BLaER1 (cell line): ENCODE data around the gene PAK4.
"Not testable (repeated sequence)": the region's sequence is repeated elsewhere in the genome, so short reads cannot be mapped to it uniquely, and the experiment has no call there.

Experiments
- H3K27ac ChIP-seq: shearing (Covaris generic); formaldehyde crosslinking; 2 replicates; pipeline ENCODE4 v1.8.1; 2022
- H3K27me3 ChIP-seq: shearing (Covaris generic); formaldehyde crosslinking; 2 replicates; pipeline ENCODE4 v1.8.1; 2022
- H3K36me3 ChIP-seq: shearing (Covaris generic); formaldehyde crosslinking; 2 replicates; pipeline ENCODE4 v1.8.1; 2022
- H3K4me1 ChIP-seq: shearing (Covaris generic); formaldehyde crosslinking; 2 replicates; pipeline ENCODE4 v1.8.1; 2022
- H3K4me2 ChIP-seq: shearing (Covaris generic); formaldehyde crosslinking; 2 replicates; pipeline ENCODE4 v1.8.1; 2022
- H3K4me3 ChIP-seq: shearing (Covaris generic); formaldehyde crosslinking; 2 replicates; pipeline ENCODE4 v1.8.1; 2022
- H3K9ac ChIP-seq: shearing (Covaris generic); formaldehyde crosslinking; 2 replicates; pipeline ENCODE4 v1.8.1; 2022
- H3K9me3 ChIP-seq: shearing (Covaris generic); formaldehyde crosslinking; 2 replicates; pipeline ENCODE4 v1.8.1; 2022
- H4K20me1 ChIP-seq: shearing (Covaris generic); formaldehyde crosslinking; 2 replicates; pipeline ENCODE4 v1.8.1; 2022
- Cebpa-rat ChIP-seq: shearing (Covaris generic); IDR thresholded peaks from 2 replicates; pipeline ENCODE4 v1.8.1; 2022

PAK4 gene

GRCh38 chr19:39207293-39207836, 81.8 kb downstream of the PAK4 start:
- Histone ChIP-seq H3K4me2 (no peak overlapping the region), H4K20me1 (no peaks in the 10 kb centered on the region; the same call in 1 of the 2 replicates), H3K36me3 (no peaks in the 10 kb centered on the region), H3K9ac (no peak overlapping the region), H3K27ac (no peak overlapping the region), H3K4me3 (no peak overlapping the region), H3K4me1 (peaks cover 6% of the 10 kb centered on the region), H3K27me3 (peaks cover 24% of the 10 kb centered on the region), H3K9me3 (no peaks in the 10 kb centered on the region)
- no peak for TF ChIP-seq Cebpa-rat

DNA sequence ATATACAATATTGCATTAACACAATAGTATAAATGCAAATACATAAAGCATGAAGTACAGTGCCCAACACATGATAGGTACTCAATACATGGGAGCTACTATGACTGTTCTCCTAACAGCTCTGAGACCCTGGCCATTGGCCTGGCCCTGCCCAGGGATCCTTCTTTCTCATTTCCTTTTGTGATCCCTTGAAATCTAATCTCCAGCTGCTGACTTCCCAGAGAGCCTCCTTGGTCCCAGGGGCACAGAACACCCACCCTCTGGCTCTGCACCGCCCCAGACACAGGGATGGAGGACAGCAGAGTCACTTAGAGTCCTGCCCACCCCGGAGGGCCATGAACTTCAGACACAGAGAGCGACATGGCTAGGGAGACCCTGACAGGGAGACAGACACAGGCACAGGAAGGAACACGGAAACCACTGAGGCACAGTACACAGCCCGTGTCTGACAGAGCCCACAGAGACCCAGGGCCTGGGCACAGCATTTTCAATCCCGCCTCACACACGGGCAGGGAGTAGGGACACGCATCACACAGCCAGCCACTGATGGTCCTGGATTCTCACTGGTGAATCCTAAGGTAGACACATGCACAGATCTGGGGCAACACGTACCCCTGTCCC, 82.7 kb downstream of the PAK4 start:
- peaks cover 6% of the 10 kb centered on the region for H3K4me1 ChIP-seq
- no peak overlapping the region for H3K9ac ChIP-seq
- no peak overlapping the region for H3K4me3 ChIP-seq
- no peaks in the 10 kb centered on the region for H3K9me3 ChIP-seq
- no peak for TF ChIP-seq Cebpa-rat
- no peaks in the 10 kb centered on the region; the same call in 1 of the 2 replicates for H4K20me1 ChIP-seq
- peaks cover 15% of the 10 kb centered on the region for H3K27me3 ChIP-seq
- H3K4me2 ChIP-seq, result 0 out of 2 replicates have a peak overlapping the region, but pooled peaks have one; percentile 13
- no peak overlapping the region for H3K27ac ChIP-seq
- H3K36me3 ChIP-seq, result no peaks in the 10 kb centered on the region

DNA sequence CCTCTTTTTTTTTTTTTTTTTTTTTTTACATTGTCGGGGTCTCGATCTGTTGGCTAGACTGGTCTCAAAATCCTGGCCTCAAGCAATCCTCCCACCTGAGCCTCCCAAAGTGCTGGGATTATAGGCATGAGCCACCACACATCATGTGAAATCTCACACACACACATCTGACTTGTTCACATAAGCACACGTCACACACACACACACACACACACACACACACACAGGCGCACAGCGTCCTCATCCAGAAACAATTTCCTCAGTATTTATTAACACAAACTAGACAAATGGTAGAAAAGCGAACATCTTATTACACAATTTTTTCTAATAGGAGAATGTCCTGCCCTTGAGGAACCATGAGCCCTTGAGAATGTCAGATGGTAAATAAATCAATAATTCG, 83.6 kb downstream of the PAK4 start:
- H3K4me2 ChIP-seq, result no peak overlapping the region
- no peak for TF ChIP-seq Cebpa-rat
- no peaks in the 10 kb centered on the region for H3K36me3 ChIP-seq
- no peak overlapping the region for H3K27ac ChIP-seq
- no peaks in the 10 kb centered on the region for H3K9me3 ChIP-seq
- H3K9ac ChIP-seq, result no peak overlapping the region
- H3K27me3 ChIP-seq, result peaks cover 6% of the 10 kb centered on the region
- H4K20me1 ChIP-seq, result no peaks in the 10 kb centered on the region; the same call in 1 of the 2 replicates
- no peak overlapping the region for H3K4me3 ChIP-seq
- H3K4me1 ChIP-seq, result peaks cover 6% of the 10 kb centered on the region

DNA sequence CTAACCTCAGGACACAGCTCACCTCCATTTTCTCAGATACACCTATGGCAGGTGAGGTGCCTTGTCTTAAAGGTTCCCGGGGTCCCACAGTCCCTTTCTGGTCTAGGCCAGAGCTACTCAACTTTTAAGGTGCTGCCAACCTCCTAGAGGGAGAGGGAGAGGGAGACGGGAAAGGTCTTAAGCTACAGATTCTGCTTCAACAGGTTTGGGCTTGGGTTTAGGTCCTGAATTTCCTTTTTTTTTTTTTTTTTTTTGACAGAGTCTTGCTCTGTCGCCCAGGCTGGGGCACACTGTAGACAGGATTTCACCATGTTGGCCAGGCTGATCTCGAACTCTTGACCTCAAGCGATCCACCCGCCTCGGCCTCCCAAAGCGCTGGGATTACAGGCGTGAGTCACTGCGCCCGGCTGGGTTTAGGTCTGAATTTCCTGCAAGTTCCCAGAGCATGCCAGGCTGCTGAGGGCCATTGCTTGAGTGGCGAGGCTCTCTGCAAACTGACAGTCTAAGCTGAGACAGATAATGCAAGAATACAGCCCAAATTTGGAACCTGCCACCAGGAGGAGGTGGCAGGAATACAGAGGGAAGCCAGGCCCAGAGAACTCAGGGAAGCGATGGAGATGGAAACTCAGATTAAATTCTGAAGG, 86.3 kb downstream of the PAK4 start:
- H3K4me3 ChIP-seq, result no peak overlapping the region
- no peaks in the 10 kb centered on the region for H4K20me1 ChIP-seq
- peaks cover 6% of the 10 kb centered on the region for H3K4me1 ChIP-seq
- no peaks in the 10 kb centered on the region for H3K27me3 ChIP-seq
- no peaks in the 10 kb centered on the region for H3K36me3 ChIP-seq
- H3K9me3 ChIP-seq, result 0 out of 2 replicates have a peak, but pooled peaks cover 3% of the 10 kb centered on the region
- no peak overlapping the region for H3K27ac ChIP-seq
- TF ChIP-seq Cebpa-rat, result no peak
- no peak overlapping the region for H3K9ac ChIP-seq
- no peak overlapping the region for H3K4me2 ChIP-seq

- no peak overlapping the region for H3K4me3 ChIP-seq
- no peak for TF ChIP-seq Cebpa-rat
- H3K27ac ChIP-seq, result no peak overlapping the region
- no peaks in the 10 kb centered on the region for H3K27me3 ChIP-seq
- 0 out of 2 replicates have a peak, but pooled peaks cover 3% of the 10 kb centered on the region for H3K9me3 ChIP-seq
- no peaks in the 10 kb centered on the region for H4K20me1 ChIP-seq
- H3K9ac ChIP-seq, result no peak overlapping the region
- H3K36me3 ChIP-seq, result no peaks in the 10 kb centered on the region
- H3K4me2 ChIP-seq, result no peak overlapping the region
- H3K4me1 ChIP-seq, result peaks cover 6% of the 10 kb centered on the region
Observed at GRCh38 chr19:39212375-39212742, 86.8 kb downstream of the PAK4 start.

DNA sequence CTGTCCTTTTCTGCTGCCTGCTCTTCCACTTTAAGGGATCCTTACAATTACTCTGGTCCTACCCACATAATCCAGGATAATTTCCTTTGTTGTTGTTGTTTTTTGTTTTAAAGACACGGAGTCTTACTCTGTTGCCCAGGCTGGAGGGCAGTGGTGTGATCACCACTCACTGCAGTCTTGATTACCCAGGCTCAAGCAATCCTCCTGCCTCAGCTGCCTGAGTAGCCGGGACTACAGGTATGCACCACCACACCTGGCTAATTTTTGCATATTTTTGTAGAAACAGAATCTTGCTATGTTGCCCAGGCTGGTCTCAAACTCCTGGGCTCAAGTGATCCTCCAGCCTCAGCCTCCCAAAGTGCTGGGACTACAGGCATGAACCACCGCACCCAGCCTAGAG, 89.7 kb downstream of the PAK4 start:
- H3K4me3 ChIP-seq, H3K36me3 ChIP-seq, H3K27me3 ChIP-seq, H3K4me2 ChIP-seq, H3K9ac ChIP-seq, H4K20me1 ChIP-seq, H3K9me3 ChIP-seq, H3K27ac ChIP-seq, H3K4me1 ChIP-seq: not testable (repeated sequence)

DNA sequence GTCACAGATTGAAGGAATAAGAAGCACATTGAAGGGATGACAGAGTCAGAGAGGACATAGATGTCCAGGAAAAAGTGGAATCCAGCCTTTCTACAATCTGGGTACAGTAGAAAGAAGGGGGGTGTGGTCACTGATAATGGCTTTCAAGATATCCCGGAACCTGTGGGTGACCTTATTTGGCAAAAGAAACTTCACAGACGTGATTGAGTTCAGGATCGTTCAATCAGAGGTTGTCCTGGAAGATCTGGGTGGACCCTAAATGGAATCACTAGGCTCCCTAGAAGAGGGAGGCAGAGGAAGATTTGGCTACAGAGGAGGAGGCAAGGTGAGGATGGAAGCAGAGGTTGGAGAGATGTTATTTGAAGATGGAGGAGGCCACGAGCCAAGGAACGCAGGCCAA, 91.5 kb downstream of the PAK4 start:
- Histone ChIP-seq H3K27me3 (no peaks in the 10 kb centered on the region), H3K9ac (no peak overlapping the region), H3K4me1 (peaks cover 7% of the 10 kb centered on the region), H3K9me3 (0 out of 2 replicates have a peak, but pooled peaks cover 3% of the 10 kb centered on the region), H3K36me3 (no peaks in the 10 kb centered on the region), H4K20me1 (no peaks in the 10 kb centered on the region), H3K27ac (no peak overlapping the region), H3K4me3 (no peak overlapping the region), H3K4me2 (no peak overlapping the region)
- no peak for TF ChIP-seq Cebpa-rat

GRCh38 chr19:39218230-39219007, 92.8 kb downstream of the PAK4 start:
- no peak overlapping the region for H3K4me3 ChIP-seq
- TF ChIP-seq Cebpa-rat, result no peak
- no peaks in the 10 kb centered on the region for H3K27me3 ChIP-seq
- H3K9ac ChIP-seq, result no peak overlapping the region
- no peaks in the 10 kb centered on the region for H4K20me1 ChIP-seq
- 0 out of 2 replicates have a peak, but pooled peaks cover 3% of the 10 kb centered on the region for H3K9me3 ChIP-seq
- peaks cover 7% of the 10 kb centered on the region for H3K4me1 ChIP-seq
- H3K36me3 ChIP-seq, result no peaks in the 10 kb centered on the region
- H3K4me2 ChIP-seq, result no peak overlapping the region
- no peak overlapping the region for H3K27ac ChIP-seq

- H3K27ac ChIP-seq, H4K20me1 ChIP-seq, H3K27me3 ChIP-seq, H3K4me1 ChIP-seq, H3K4me2 ChIP-seq, H3K36me3 ChIP-seq, H3K9ac ChIP-seq, H3K9me3 ChIP-seq, H3K4me3 ChIP-seq: not testable (repeated sequence)
Observed at GRCh38 chr19:39219108-39219507, 93.5 kb downstream of the PAK4 start.

GRCh38 chr19:39223703-39224279, 98.2 kb downstream of the PAK4 start:
- no peaks in the 10 kb centered on the region for H3K36me3 ChIP-seq
- no peaks in the 10 kb centered on the region for H3K9me3 ChIP-seq
- no peak overlapping the region for H3K4me3 ChIP-seq
- H4K20me1 ChIP-seq, result no peaks in the 10 kb centered on the region
- no peaks in the 10 kb centered on the region for H3K4me1 ChIP-seq
- no peak overlapping the region for H3K9ac ChIP-seq
- TF ChIP-seq Cebpa-rat, result no peak
- no peak overlapping the region for H3K4me2 ChIP-seq
- no peaks in the 10 kb centered on the region for H3K27me3 ChIP-seq
- H3K27ac ChIP-seq, result no peak overlapping the region
